ENCODE measurements around the gene AARSD1. TPM values are rescaled to one million over a fixed set of nuclear protein-coding genes. Genes with fewer than 3 reads are reported as not detected.

Gene AARSD1
- total RNA-seq, 1 experiment from 2014 or later: 35.4 TPM

GRCh38 chr17:42967925-42968324 lies 3.7 kb upstream of the AARSD1 start:
- Histone ChIP-seq H3F3A (ENCODE audit: insufficient read depth, low read depth) (peaks cover 28% of the 10 kb centered on the region; the same call in 1 of the 2 replicates), H3K27ac (no peak overlapping the region), H3K9me3 (ENCODE audit: insufficient read depth, low read depth) (no peaks in the 10 kb centered on the region), H3K4me1 (replicated peaks; ENCODE audit: insufficient read depth) (peaks cover 8% of the 10 kb centered on the region; the same call in 1 of the 2 replicates), H3K36me3 (ENCODE audit: low read depth) (no peaks in the 10 kb centered on the region), H3K4me2 (no peak overlapping the region), H3K4me3 (no peak overlapping the region), H3K27me3 (ENCODE audit: insufficient read depth, low read depth) (no peaks in the 10 kb centered on the region), H3K9me2 (ENCODE audit: insufficient read depth) (no peaks in the 10 kb centered on the region), H3K79me2 (ENCODE audit: low read depth) (peaks cover 16% of the 10 kb centered on the region), H2AFZ (no peak overlapping the region), H4K20me1 (ENCODE audit: insufficient read depth) (no peaks in the 10 kb centered on the region)
- no peak for DNase-seq
- TF ChIP-seq EZH2 (IDR thresholded peaks at IDR 0.05; ENCODE audit: low read depth) (no peak), CTCF (conservative IDR thresholded peaks at IDR 0.05) (no peak)
- BruUV-seq (replicated peaks): no TSS peak
- ChIA-PET CTCF (no interaction called here), POLR2A (ENCODE audit: unreplicated experiment) (no interaction called here)
- intact Hi-C loops (cut with micrococcal nuclease; ENCODE audit: unreplicated experiment): no loop called here

- H3K79me2 ChIP-seq (ENCODE audit: low read depth): no peaks in the 10 kb centered on the region
- no TSS peak for BruUV-seq (replicated peaks)
- no peaks in the 10 kb centered on the region for H3K27me3 ChIP-seq (ENCODE audit: insufficient read depth, low read depth)
- H3K4me1 ChIP-seq (replicated peaks; ENCODE audit: insufficient read depth): no peaks in the 10 kb centered on the region
- H3K9me2 ChIP-seq (ENCODE audit: insufficient read depth): no peaks in the 10 kb centered on the region
- peaks cover 10% of the 10 kb centered on the region; the same call in 1 of the 2 replicates for H3F3A ChIP-seq (ENCODE audit: insufficient read depth, low read depth)
- H4K20me1 ChIP-seq (ENCODE audit: insufficient read depth): no peaks in the 10 kb centered on the region
- H3K9me3 ChIP-seq (ENCODE audit: insufficient read depth, low read depth): no peaks in the 10 kb centered on the region
- H3K4me2 ChIP-seq: no peak overlapping the region
- no peak overlapping the region for H3K4me3 ChIP-seq
- intact Hi-C loops (cut with micrococcal nuclease; ENCODE audit: unreplicated experiment): no loop called here
- ChIA-PET CTCF (interaction anchor here (0.7 kb wide), 1 partner anchor 29 kb away, joined by 3 read pairs; no protein-coding TSS in a partner anchor), POLR2A (ENCODE audit: unreplicated experiment) (no interaction called here)
- TF ChIP-seq EZH2 (IDR thresholded peaks at IDR 0.05; ENCODE audit: low read depth) (no peak), CTCF (conservative IDR thresholded peaks at IDR 0.05) (no peak)
- H2AFZ ChIP-seq: no peak overlapping the region
- H3K36me3 ChIP-seq (ENCODE audit: low read depth): peaks cover 15% of the 10 kb centered on the region
- no peak overlapping the region for H3K27ac ChIP-seq
- DNase-seq: no peak
These were observed 10.6 kb downstream of the AARSD1 start for GRCh38 chr17:42953669-42954068.

GRCh38 chr17:42950044-42950783 lies 14.0 kb downstream of the AARSD1 start:
- Histone ChIP-seq H3F3A (ENCODE audit: insufficient read depth, low read depth) (peaks cover 7% of the 10 kb centered on the region; the same call in 1 of the 2 replicates), H3K36me3 (ENCODE audit: low read depth) (peaks cover 11% of the 10 kb centered on the region; the same call in 1 of the 2 replicates), H3K9me2 (ENCODE audit: insufficient read depth) (no peaks in the 10 kb centered on the region), H3K9me3 (ENCODE audit: insufficient read depth, low read depth) (no peaks in the 10 kb centered on the region), H3K4me1 (replicated peaks; ENCODE audit: insufficient read depth) (no peaks in the 10 kb centered on the region), H3K4me3 (no peak overlapping the region), H3K27ac (no peak overlapping the region), H3K27me3 (ENCODE audit: insufficient read depth, low read depth) (no peaks in the 10 kb centered on the region), H4K20me1 (ENCODE audit: insufficient read depth) (no peaks in the 10 kb centered on the region), H3K4me2 (no peak overlapping the region), H3K79me2 (ENCODE audit: low read depth) (no peaks in the 10 kb centered on the region), H2AFZ (no peak overlapping the region)
- intact Hi-C loops (cut with micrococcal nuclease; ENCODE audit: unreplicated experiment): no loop called here
- no peak for DNase-seq
- BruUV-seq (replicated peaks): no TSS peak
- POLR2A ChIA-PET (ENCODE audit: unreplicated experiment): no interaction called here
- CTCF ChIA-PET: no interaction called here
- TF ChIP-seq CTCF (conservative IDR thresholded peaks at IDR 0.05): no peak
- TF ChIP-seq EZH2 (IDR thresholded peaks at IDR 0.05; ENCODE audit: low read depth): no peak

All from PC-9 (cell line).